Gastrocnemius medialis (tissue), 4 donors: ENCODE results near the gene IGSF9. TPM values are rescaled to one million over a fixed set of nuclear protein-coding genes. Genes with fewer than 3 reads are reported as not detected.

Experiments
- ATAC-seq, 2 donors: fragments of 150-250 bp; one replicate each; pipeline ENCODE4 v1.9.1; 2016
- DNase-seq, 2 donors: peaks; one replicate each; pipeline ENCODE4 v3.0.0-alpha.2; 2019
- H3K27ac ChIP-seq, 4 donors: fragments of 200-600 bp; sonication (generic); 1 replicate in 1 of 4; 2 replicates in 3 of 4; pipeline ENCODE4 v1.5.1; 2016 to 2018; ENCODE audit warnings: mild to moderate bottlenecking in 2 of 4, moderate library complexity in 1 of 4
- H3K27me3 ChIP-seq, 3 donors: fragments of 200-600 bp; sonication (generic) in 2 of 3; 1 replicate in 1 of 3; 2 replicates in 2 of 3; pipeline versions ENCODE4 v1.5.1 to v1.6.0; 2016 to 2019; ENCODE audit warnings: mild to moderate bottlenecking in 1 of 3, moderate library complexity in 1 of 3
- H3K36me3 ChIP-seq, 2 donors: fragments of 200-600 bp; sonication (generic) in 1 of 2; one replicate each; pipeline ENCODE4 v1.5.1; 2017 to 2018
- H3K4me1 ChIP-seq, 2 donors: fragments of 200-600 bp; sonication (generic) in 1 of 2; one replicate each; pipeline ENCODE4 v1.5.1; 2016 to 2017; ENCODE audit warnings: mild to moderate bottlenecking in 2 of 2
- H3K4me3 ChIP-seq, 4 donors: fragments of 200-600 bp; sonication (generic) in 3 of 4; 1 replicate in 1 of 4; 2 replicates in 3 of 4; pipeline ENCODE4 v1.5.1; 2016 to 2019; ENCODE audit warnings: mild to moderate bottlenecking in 2 of 4
- H3K9me3 ChIP-seq, 3 donors: fragments of 200-600 bp; sonication (generic) in 2 of 3; 1 replicate in 1 of 3; 2 replicates in 2 of 3; pipeline ENCODE4 v1.5.1; 2016 to 2019
- POLR2A ChIP-seq, 2 donors: fragments of 450-650 bp; IDR thresholded peaks; one replicate each; pipeline ENCODE4 v1.6.1; 2017; ENCODE audit warnings: antibody characterized with exemption in 2 of 2, mild to moderate bottlenecking in 2 of 2, moderate library complexity in 2 of 2
- in situ Hi-C, 4 donors: fragments of 200-750 bp; cut with MboI; loops; one replicate each; pipeline versions ENCODE4 v1.15.0 to v1.8.0; 2017; ENCODE audit warnings: low sequenced_read_pairs in 4 of 4
- intact Hi-C: fragments of 100-400 bp; cut with DNase I; formaldehyde crosslinking; loops from one replicate; pipeline ENCODE4 v1.15.1; 2023; ENCODE audit warnings: low total_unique reads
- total RNA-seq, 4 donors: library from RNA; depleted of rRNA; stranded (reverse); fragments of >200 nt; gene quantifications; one replicate each; pipeline versions ENCODE4 v1.1.0 to v1.2.3, GENCODE V29; 2016
- TF ChIP-seq, protein P1 (sequence below), 5 experiments: fragments of 450-650 bp in 3 of 5; fragments of 200-600 bp in 2 of 5; sonication (generic) in 2 of 5; IDR thresholded peaks in 4 of 5; conservative IDR thresholded peaks in 1 of 5; 1 replicate in 4 of 5; 2 replicates in 1 of 5; pipeline ENCODE4 v1.5.1; 2016 to 2019; ENCODE audit warnings: antibody characterized with exemption in 5 of 5, mild to moderate bottlenecking in 3 of 5, moderate library complexity in 3 of 5

Gene IGSF9
- total RNA-seq, 4 donors from 2014 or later = 0.10 to 0.11 TPM; not detected in 2

DNA sequence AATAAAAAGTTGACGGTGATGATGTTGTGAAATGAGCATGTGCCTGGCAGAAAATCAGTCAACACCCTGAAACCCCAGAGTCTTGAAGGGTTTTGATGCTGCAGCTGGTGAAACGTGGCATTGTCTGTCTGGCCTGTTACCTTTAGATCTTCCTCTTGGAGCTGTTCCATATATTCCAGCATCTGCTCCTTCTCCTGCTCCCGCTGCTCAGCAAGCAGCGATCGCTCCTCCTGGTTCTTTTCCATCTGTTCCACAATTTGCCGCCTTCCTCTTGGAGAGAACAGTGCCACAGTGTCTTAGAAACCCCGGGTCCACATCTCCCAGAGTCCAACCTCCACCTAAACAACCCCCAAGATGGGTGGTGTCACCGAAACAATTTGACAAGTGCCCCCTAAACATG is 61.1 kb downstream of the IGSF9 start:
- Histone ChIP-seq H3K36me3 (no peaks in the 10 kb centered on the region), H3K27me3 (no peaks in the 10 kb centered on the region), H3K27ac (no peak overlapping the region), H3K4me3 (no peak overlapping the region), H3K4me1 (peaks cover 0 to 1% of the 10 kb centered on the region in 2 donors), H3K9me3 (no peaks in the 10 kb centered on the region)
- TF ChIP-seq, protein P1, sequence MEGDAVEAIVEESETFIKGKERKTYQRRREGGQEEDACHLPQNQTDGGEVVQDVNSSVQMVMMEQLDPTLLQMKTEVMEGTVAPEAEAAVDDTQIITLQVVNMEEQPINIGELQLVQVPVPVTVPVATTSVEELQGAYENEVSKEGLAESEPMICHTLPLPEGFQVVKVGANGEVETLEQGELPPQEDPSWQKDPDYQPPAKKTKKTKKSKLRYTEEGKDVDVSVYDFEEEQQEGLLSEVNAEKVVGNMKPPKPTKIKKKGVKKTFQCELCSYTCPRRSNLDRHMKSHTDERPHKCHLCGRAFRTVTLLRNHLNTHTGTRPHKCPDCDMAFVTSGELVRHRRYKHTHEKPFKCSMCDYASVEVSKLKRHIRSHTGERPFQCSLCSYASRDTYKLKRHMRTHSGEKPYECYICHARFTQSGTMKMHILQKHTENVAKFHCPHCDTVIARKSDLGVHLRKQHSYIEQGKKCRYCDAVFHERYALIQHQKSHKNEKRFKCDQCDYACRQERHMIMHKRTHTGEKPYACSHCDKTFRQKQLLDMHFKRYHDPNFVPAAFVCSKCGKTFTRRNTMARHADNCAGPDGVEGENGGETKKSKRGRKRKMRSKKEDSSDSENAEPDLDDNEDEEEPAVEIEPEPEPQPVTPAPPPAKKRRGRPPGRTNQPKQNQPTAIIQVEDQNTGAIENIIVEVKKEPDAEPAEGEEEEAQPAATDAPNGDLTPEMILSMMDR (IDR thresholded peaks at IDR 0.05 in 4 of 5, conservative IDR thresholded peaks at IDR 0.05 in 1 of 5) = no peak
- TF ChIP-seq POLR2A (IDR thresholded peaks at IDR 0.05) = no peak
- no peak for DNase-seq
- no peak for ATAC-seq
- in situ Hi-C loops = no loop called here
- intact Hi-C loops = no loop called here

DNA sequence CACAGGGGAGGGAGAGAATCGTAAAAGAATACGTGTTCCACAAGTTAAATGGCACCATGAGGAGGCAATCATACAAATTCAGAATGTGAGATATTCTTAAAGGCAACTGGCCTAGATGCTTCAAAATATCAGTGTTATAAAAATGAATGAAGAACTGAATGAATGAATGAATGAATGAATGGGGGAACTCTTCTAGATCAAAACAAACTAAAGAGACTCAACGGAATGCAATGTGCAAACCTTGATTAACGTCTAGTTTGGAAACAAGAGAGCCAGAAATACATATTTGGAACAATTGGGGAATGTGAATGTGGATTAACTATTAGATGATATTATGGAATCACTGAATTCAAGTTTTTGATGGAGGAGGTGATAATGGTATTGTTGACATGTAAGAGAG is 62.3 kb downstream of the IGSF9 start:
- intact Hi-C loops = no loop called here
- in situ Hi-C loops = no loop called here
- DNase-seq = no peak
- ATAC-seq = no peak
- H3K36me3 ChIP-seq = no peaks in the 10 kb centered on the region
- H3K27me3 ChIP-seq = no peaks in the 10 kb centered on the region
- TF ChIP-seq POLR2A (IDR thresholded peaks at IDR 0.05) = no peak
- H3K27ac ChIP-seq = no peak overlapping the region
- no peaks in the 10 kb centered on the region for H3K4me1 ChIP-seq
- no peak overlapping the region for H3K4me3 ChIP-seq
- no peaks in the 10 kb centered on the region for H3K9me3 ChIP-seq

DNA sequence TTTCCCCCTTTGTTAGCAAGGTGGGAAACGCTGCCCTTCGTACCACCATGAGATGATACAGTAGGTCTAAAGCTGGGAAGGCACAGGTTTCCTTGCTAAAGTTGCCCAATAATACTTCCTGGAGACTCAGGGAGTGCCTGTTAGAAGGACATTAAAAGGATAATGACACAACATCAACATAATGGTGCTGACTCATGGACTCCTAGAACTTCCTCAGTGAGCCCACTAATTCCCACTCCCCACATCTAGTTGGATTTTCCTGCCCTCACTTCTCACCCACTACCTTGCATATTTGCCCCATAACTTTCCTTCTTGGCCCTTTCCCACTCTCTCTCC is 62.9 kb downstream of the IGSF9 start:
- in situ Hi-C loops (no loop called here), intact Hi-C loops (no loop called here)
- Histone ChIP-seq H3K27ac (no peak overlapping the region), H3K9me3 (no peaks in the 10 kb centered on the region), H3K36me3 (no peaks in the 10 kb centered on the region), H3K4me3 (no peak overlapping the region), H3K27me3 (no peaks in the 10 kb centered on the region), H3K4me1 (no peaks in the 10 kb centered on the region)
- no peak for TF ChIP-seq POLR2A (IDR thresholded peaks at IDR 0.05)
- TF ChIP-seq, protein P1 (IDR thresholded peaks at IDR 0.05 in 4 of 5, conservative IDR thresholded peaks at IDR 0.05 in 1 of 5) = no peak
- ATAC-seq = no peak
- DNase-seq = no peak

DNA sequence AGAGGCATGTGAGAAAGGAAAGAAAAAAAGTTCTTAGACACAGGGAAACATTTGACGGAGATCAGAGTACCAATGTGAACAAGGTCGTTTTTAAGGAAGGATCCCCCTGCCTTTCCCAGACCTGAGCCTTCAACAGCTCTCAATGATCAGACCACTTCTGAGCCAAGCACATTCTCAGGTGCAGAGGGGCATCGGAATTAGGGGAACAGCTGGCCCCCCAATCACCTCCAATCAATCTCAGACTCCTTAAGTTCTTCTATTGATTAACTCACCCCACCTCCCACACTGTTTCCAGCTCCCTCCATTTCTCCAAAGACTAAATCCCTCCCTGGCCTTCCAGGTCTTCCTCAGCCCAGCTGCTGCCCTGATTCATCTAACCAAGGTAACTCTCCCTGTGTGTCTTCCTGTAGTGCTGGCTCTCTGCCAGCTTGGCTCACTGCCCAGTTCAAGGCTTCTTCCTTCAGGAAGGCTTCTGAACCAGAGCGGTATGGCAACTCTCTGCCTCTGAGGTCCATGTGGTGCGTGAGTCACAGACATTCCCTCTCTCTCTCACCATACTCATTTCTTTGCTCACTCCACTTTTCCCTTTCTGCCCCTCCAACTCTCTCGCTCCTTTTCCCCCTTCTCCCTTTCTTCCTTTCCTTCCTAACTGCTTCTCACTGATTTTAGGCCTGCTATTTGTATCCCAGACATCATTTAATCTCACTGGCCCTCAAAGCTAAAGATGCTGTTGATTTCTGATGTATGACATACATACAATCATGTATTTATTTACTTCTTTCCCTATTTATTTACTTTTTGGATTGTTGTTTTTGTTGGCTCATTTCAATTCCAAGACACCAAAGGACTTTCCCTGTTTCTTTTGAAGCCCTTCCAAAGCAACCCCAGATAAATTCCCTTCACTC is 63.5 kb downstream of the IGSF9 start:
- H3K4me3 ChIP-seq = no peak overlapping the region
- intact Hi-C loops = no loop called here
- H3K9me3 ChIP-seq = no peaks in the 10 kb centered on the region
- ATAC-seq (peak in 1 of 2 donors; percentile 30), DNase-seq (peak in 1 of 2 donors; percentile 38)
- H3K4me1 ChIP-seq = no peaks in the 10 kb centered on the region
- no peak overlapping the region for H3K27ac ChIP-seq
- no peaks in the 10 kb centered on the region for H3K27me3 ChIP-seq
- TF ChIP-seq, protein P1 (IDR thresholded peaks at IDR 0.05 in 4 of 5, conservative IDR thresholded peaks at IDR 0.05 in 1 of 5) = no peak
- no peak for TF ChIP-seq POLR2A (IDR thresholded peaks at IDR 0.05)
- no peaks in the 10 kb centered on the region for H3K36me3 ChIP-seq
- in situ Hi-C loops = no loop called here

DNA sequence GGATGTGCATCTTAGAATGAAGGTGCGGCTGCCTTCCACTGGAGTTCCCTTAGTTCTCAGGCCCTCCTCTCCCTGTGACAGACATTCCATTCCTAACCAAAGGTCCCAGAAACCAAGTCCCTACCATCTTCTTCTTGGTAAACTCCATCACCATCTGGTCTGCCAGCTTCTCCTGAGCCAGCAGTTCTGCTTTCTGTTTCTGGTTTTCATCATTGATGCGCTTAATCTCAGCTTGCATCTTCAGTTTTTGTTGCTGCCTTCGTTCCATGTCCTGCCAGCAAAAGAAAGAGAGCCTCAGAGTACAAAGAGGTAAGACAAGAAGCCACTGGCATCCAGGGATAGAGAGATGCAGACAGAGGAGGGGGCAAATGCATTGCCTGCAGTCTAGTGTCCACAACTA is 65.0 kb downstream of the IGSF9 start:
- no peak for TF ChIP-seq POLR2A (IDR thresholded peaks at IDR 0.05)
- TF ChIP-seq, protein P1 (IDR thresholded peaks at IDR 0.05 in 4 of 5, conservative IDR thresholded peaks at IDR 0.05 in 1 of 5) = no peak

More for the DNA sequence above, 65.0 kb downstream of the IGSF9 start:
- no peaks in the 10 kb centered on the region for H3K27me3 ChIP-seq
- H3K36me3 ChIP-seq = no peaks in the 10 kb centered on the region
- no peaks in the 10 kb centered on the region for H3K9me3 ChIP-seq
- H3K4me3 ChIP-seq = no peak overlapping the region
- in situ Hi-C loops (no loop called here), intact Hi-C loops (no loop called here)
- ATAC-seq = no peak
- H3K27ac ChIP-seq = no peak overlapping the region
- no peak for DNase-seq
- no peaks in the 10 kb centered on the region for H3K4me1 ChIP-seq
